ENCODE results near the gene CAND2. TPM values are rescaled to one million over a fixed set of nuclear protein-coding genes. Genes with fewer than 3 reads are reported as not detected.

The CAND2 gene
- total and polyA plus RNA-seq, 2 experiments from 2014 or later, result 4.3 to 5.0 TPM

- 67% methylated on average over 7 of the region's 10 CpGs for WGBS (ENCODE audit: low lambda C conversion rate, missing lambda C conversion rate)
- no peaks in the 10 kb centered on the region for H3K9me2 ChIP-seq (replicated peaks; ENCODE audit: insufficient read depth)
- H3K4me3 ChIP-seq, result no peak within 1 kb of the TSS
- peak within 1 kb of the TSS; percentile 77 for H3K27ac ChIP-seq
- peak; percentile 59 for DNase-seq (ENCODE audit: low spot score)
- peaks cover 16% of the 10 kb centered on the region for H3K4me1 ChIP-seq (ENCODE audit: insufficient read depth)
- H4K20me1 ChIP-seq (ENCODE audit: insufficient read depth, poor library complexity, severe bottlenecking), result no peaks in the 10 kb centered on the region
- H3K4me2 ChIP-seq, result peak within 1 kb of the TSS; percentile 34
- no peaks in the 10 kb centered on the region for H3K79me2 ChIP-seq
- no peaks in the 10 kb centered on the region for H3K27me3 ChIP-seq
- H3K36me3 ChIP-seq (replicated peaks; ENCODE audit: insufficient read depth, low read depth), result no peaks in the 10 kb centered on the region
- H3K9me3 ChIP-seq (ENCODE audit: low read depth), result no peaks in the 10 kb centered on the region
- peak within 1 kb of the TSS; percentile 36 for H2AFZ ChIP-seq
- TF ChIP-seq EZH2 (IDR thresholded peaks at IDR 0.05; ENCODE audit: borderline replicate concordance) (no peak), CTCF (IDR thresholded peaks at IDR 0.05; ENCODE audit: poor library complexity) (no peak), EZH2phosphoT487 (IDR thresholded peaks at IDR 0.05; ENCODE audit: low read depth, severe bottlenecking, unreplicated experiment) (no peak)
These were observed 37.3 kb upstream of the CAND2 start, which contains the start of gene TMEM40 for GRCh38 chr3:12759097-12759679. TSS of gene TMEM40 (minus strand) at chr3:12759259. CDS start at chr3:12749832, 9,427 bp downstream.

GRCh38 chr3:12759693-12760565, 36.6 kb upstream of the CAND2 start:
- no peak overlapping the region for H3K4me2 ChIP-seq
- WGBS (ENCODE audit: low lambda C conversion rate, missing lambda C conversion rate), result 70% methylated on average over 8 of the region's 8 CpGs
- peak overlapping the region; percentile 77 for H3K27ac ChIP-seq
- no peaks in the 10 kb centered on the region for H3K9me3 ChIP-seq (ENCODE audit: low read depth)
- no peak overlapping the region for H2AFZ ChIP-seq
- no peaks in the 10 kb centered on the region for H3K9me2 ChIP-seq (replicated peaks; ENCODE audit: insufficient read depth)
- no peaks in the 10 kb centered on the region for H3K36me3 ChIP-seq (replicated peaks; ENCODE audit: insufficient read depth, low read depth)
- H3K4me1 ChIP-seq (ENCODE audit: insufficient read depth), result peaks cover 16% of the 10 kb centered on the region
- H4K20me1 ChIP-seq (ENCODE audit: insufficient read depth, poor library complexity, severe bottlenecking), result no peaks in the 10 kb centered on the region
- no peak for TF ChIP-seq EZH2phosphoT487 (IDR thresholded peaks at IDR 0.05; ENCODE audit: low read depth, severe bottlenecking, unreplicated experiment)
- TF ChIP-seq EZH2 (IDR thresholded peaks at IDR 0.05; ENCODE audit: borderline replicate concordance), result no peak
- no peak for TF ChIP-seq CTCF (IDR thresholded peaks at IDR 0.05; ENCODE audit: poor library complexity)
- DNase-seq (ENCODE audit: low spot score), result no peak
- no peaks in the 10 kb centered on the region for H3K27me3 ChIP-seq
- H3K79me2 ChIP-seq, result no peaks in the 10 kb centered on the region
- no peak overlapping the region for H3K4me3 ChIP-seq

- no peaks in the 10 kb centered on the region for H3K9me2 ChIP-seq (replicated peaks; ENCODE audit: insufficient read depth)
- H3K27ac ChIP-seq, result no peak overlapping the region
- WGBS (ENCODE audit: low lambda C conversion rate, missing lambda C conversion rate), result 80% methylated on average over 8 of the region's 8 CpGs
- no peaks in the 10 kb centered on the region for H3K79me2 ChIP-seq
- no peaks in the 10 kb centered on the region for H4K20me1 ChIP-seq (ENCODE audit: insufficient read depth, poor library complexity, severe bottlenecking)
- no peaks in the 10 kb centered on the region for H3K9me3 ChIP-seq (ENCODE audit: low read depth)
- no peak for DNase-seq (ENCODE audit: low spot score)
- H2AFZ ChIP-seq, result no peak overlapping the region
- H3K36me3 ChIP-seq (replicated peaks; ENCODE audit: insufficient read depth, low read depth), result no peaks in the 10 kb centered on the region
- H3K27me3 ChIP-seq, result no peaks in the 10 kb centered on the region
- H3K4me1 ChIP-seq (ENCODE audit: insufficient read depth), result peaks cover 9% of the 10 kb centered on the region
- no peak overlapping the region for H3K4me3 ChIP-seq
- TF ChIP-seq CTCF (IDR thresholded peaks at IDR 0.05; ENCODE audit: poor library complexity) (no peak), EZH2phosphoT487 (IDR thresholded peaks at IDR 0.05; ENCODE audit: low read depth, severe bottlenecking, unreplicated experiment) (no peak), EZH2 (IDR thresholded peaks at IDR 0.05; ENCODE audit: borderline replicate concordance) (no peak)
- no peak overlapping the region for H3K4me2 ChIP-seq
These were observed 32.2 kb upstream of the CAND2 start for GRCh38 chr3:12764171-12764776.

All from hepatocyte (in vitro differentiated cells).